RWPE2 (cell line): Measurements from ENCODE around the gene ZNF709.
A peak's percentile ranks its signal among the peaks of the same experiment; 100 is the strongest.

Source experiments
- ATAC-seq: fragments of 200-7000 bp; cut with Tn5 transposase; 3 replicates; pipeline ENCODE4 v1.9.1; 2021; ENCODE audit warnings: low read depth
- DNase-seq: peaks from one replicate; pipeline ENCODE4 v3.0.0-alpha.2; 2020; ENCODE audit warnings: low spot score
- H3K27ac ChIP-seq: fragments of 450-650 bp; 2 replicates; pipeline ENCODE4 v1.5.1; 2017; ENCODE audit warnings: mild to moderate bottlenecking; ENCODE audit not compliant: poor library complexity, severe bottlenecking
- H3K27me3 ChIP-seq: fragments of 250-450 bp; sonication (Bioruptor Pico); 2 replicates; pipeline ENCODE4 v1.5.1; 2021; ENCODE audit warnings: mild to moderate bottlenecking, moderate library complexity; ENCODE audit not compliant: insufficient read depth, poor library complexity, severe bottlenecking
- H3K36me3 ChIP-seq: fragments of 250-450 bp; sonication (Bioruptor Pico); 2 replicates; pipeline ENCODE4 v1.5.1; 2020; ENCODE audit warnings: low read depth, mild to moderate bottlenecking, moderate library complexity
- H3K4me1 ChIP-seq: fragments of 250-450 bp; sonication (Bioruptor Pico); 2 replicates; pipeline ENCODE4 v1.5.1; 2021; ENCODE audit warnings: mild to moderate bottlenecking, moderate library complexity; ENCODE audit not compliant: insufficient read depth, poor library complexity, severe bottlenecking
- H3K4me3 ChIP-seq: fragments of 250-450 bp; sonication (Bioruptor Pico); 2 replicates; pipeline ENCODE4 v1.5.1; 2021; ENCODE audit warnings: mild to moderate bottlenecking, moderate library complexity; ENCODE audit not compliant: severe bottlenecking
- H3K9me3 ChIP-seq: fragments of 250-450 bp; sonication (Bioruptor Pico); 2 replicates; pipeline ENCODE4 v1.5.1; 2021; ENCODE audit warnings: mild to moderate bottlenecking, moderate library complexity; ENCODE audit not compliant: severe bottlenecking
- CTCF ChIP-seq: fragments of 450-650 bp; IDR thresholded peaks from one replicate; pipeline ENCODE4 v1.5.1; 2017; ENCODE audit warnings: mild to moderate bottlenecking, moderate library complexity; ENCODE audit not compliant: poor library complexity, severe bottlenecking

ZNF709 gene

GRCh38 chr19:12484371-12485051, at the start of gene ZNF709:
ZNF709 (minus strand) TSS chr19:12484816; CDS start chr19:12484657, 159 bp downstream.
- peak; percentile 72 for DNase-seq
- Histone ChIP-seq H3K9me3 (no peaks in the 10 kb centered on the region), H3K4me1 (no peaks in the 10 kb centered on the region), H3K4me3 (peak within 1 kb of the TSS; percentile 81), H3K36me3 (no peaks in the 10 kb centered on the region), H3K27me3 (no peaks in the 10 kb centered on the region), H3K27ac (no peak within 1 kb of the TSS)
- no peak for TF ChIP-seq CTCF
- peak; percentile 96 for ATAC-seq

- Histone ChIP-seq H3K27ac (no peak overlapping the region), H3K4me1 (no peaks in the 10 kb centered on the region), H3K4me3 (no peak overlapping the region), H3K36me3 (peaks cover 47% of the 10 kb centered on the region), H3K27me3 (no peaks in the 10 kb centered on the region), H3K9me3 (peaks cover 68% of the 10 kb centered on the region)
- TF ChIP-seq CTCF: no peak
- ATAC-seq: no peak
- DNase-seq: no peak
Measured at GRCh38 chr19:12527034-12527836, 42.6 kb upstream of the ZNF709 start.

- Histone ChIP-seq H3K4me1 (no peaks in the 10 kb centered on the region), H3K36me3 (peaks cover 47% of the 10 kb centered on the region), H3K27ac (no peak overlapping the region), H3K27me3 (no peaks in the 10 kb centered on the region), H3K4me3 (no peak overlapping the region), H3K9me3 (peaks cover 69% of the 10 kb centered on the region)
- no peak for TF ChIP-seq CTCF
- ATAC-seq (no peak), DNase-seq (no peak)
Measured at GRCh38 chr19:12526542-12526941, 41.9 kb upstream of the ZNF709 start.

GRCh38 chr19:12521996-12522395, 37.4 kb upstream of the ZNF709 start:
- no peak overlapping the region for H3K4me3 ChIP-seq
- no peaks in the 10 kb centered on the region for H3K27me3 ChIP-seq
- H3K4me1 ChIP-seq: no peaks in the 10 kb centered on the region
- no peak for DNase-seq
- peaks cover 44% of the 10 kb centered on the region for H3K9me3 ChIP-seq
- H3K27ac ChIP-seq: no peak overlapping the region
- no peak for TF ChIP-seq CTCF
- no peak for ATAC-seq
- peaks cover 20% of the 10 kb centered on the region for H3K36me3 ChIP-seq
